ENCODE data around the gene NBPF20.
"Not testable (repeated sequence)": the region's sequence is repeated elsewhere in the genome, so short reads cannot be mapped to it uniquely, and the experiment has no call there.

DNA sequence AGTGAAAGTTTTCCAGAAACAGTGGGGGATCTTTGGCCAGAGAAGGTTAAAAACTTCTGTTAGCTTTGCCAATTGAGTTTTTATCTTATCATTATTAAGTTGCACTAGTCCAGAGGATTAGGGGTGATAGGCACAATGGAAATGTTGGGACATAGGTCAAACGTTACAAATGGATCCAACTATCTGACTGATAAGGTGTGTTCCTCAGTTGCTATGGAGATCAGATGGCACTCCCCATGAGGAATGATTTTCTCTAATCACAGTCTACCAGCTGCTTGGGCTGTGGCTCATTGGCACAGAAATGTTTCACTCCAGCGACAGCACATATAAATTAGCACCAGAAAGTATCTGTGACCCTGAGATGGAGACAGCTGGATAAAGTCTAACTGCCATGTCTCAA lies 47.3 kb upstream of the NBPF20 start:
- TF ChIP-seq ELF4 (IDR thresholded peaks at IDR 0.05); PKNOX1 (IDR thresholded peaks at IDR 0.05); ARNT (IDR thresholded peaks at IDR 0.05); BHLHE40 (IDR thresholded peaks at IDR 0.05; ENCODE audit: borderline replicate concordance); FOXK2 (IDR thresholded peaks at IDR 0.05); SP1 (IDR thresholded peaks at IDR 0.05); LEF1 (IDR thresholded peaks at IDR 0.05; ENCODE audit: borderline replicate concordance); SUZ12 (IDR thresholded peaks at IDR 0.05); FOXM1 (IDR thresholded peaks at IDR 0.05; ENCODE audit: borderline replicate concordance); NFRKB (IDR thresholded peaks at IDR 0.05); FOXA1 (IDR thresholded peaks at IDR 0.05); L3MBTL2 (conservative IDR thresholded peaks at IDR 0.05): not testable (repeated sequence)
